PC-9 (cell line): ENCODE data around the gene GEMIN8. TPM values are rescaled to one million over a fixed set of nuclear protein-coding genes. Genes with fewer than 3 reads are reported as not detected.

ENCODE experiments used
- BruUV-seq: library from RNA; stranded (reverse); fragments of 400-500 nt; replicated peaks from 2 replicates; lab custom pipeline; 2021; lab: Mats Ljungman, UMichigan
- CTCF ChIA-PET: fragments of 300-600 bp; sonication (Branson Sonifier 250); formaldehyde crosslinking; loops from one replicate; lab custom pipeline; 2022; ENCODE audit warnings: antibody characterized with exemption; lab: Charles Lee
- POLR2A ChIA-PET: fragments of 300-600 bp; sonication (Branson Sonifier 250); formaldehyde crosslinking; loops from one replicate; lab custom pipeline; 2022; ENCODE audit warnings: antibody characterized with exemption; ENCODE audit not compliant: unreplicated experiment; lab: Charles Lee
- DNase-seq, 2 experiments: peaks; one replicate each; pipeline versions ENCODE4 v3.0.0 to v3.0.0-alpha.2; 2015 to 2022; ENCODE audit warnings: mixed read lengths in 1 of 2
- H2AFZ ChIP-seq: fragments of 200-600 bp; sonication (generic); 2 replicates; pipeline ENCODE4 v1.8.1; 2017; ENCODE audit warnings: antibody characterized with exemption
- H3F3A ChIP-seq: fragments of 200-600 bp; sonication (generic); 2 replicates; pipeline ENCODE4 v1.8.1; 2017; ENCODE audit warnings: antibody characterized with exemption, mild to moderate bottlenecking, low read depth; ENCODE audit not compliant: insufficient read depth
- H3K27ac ChIP-seq: fragments of 200-600 bp; sonication (generic); 2 replicates; pipeline ENCODE4 v1.6.1; 2016; ENCODE audit warnings: mixed run types
- H3K27me3 ChIP-seq: fragments of 200-600 bp; sonication (generic); 2 replicates; pipeline ENCODE4 v1.6.1; 2016; ENCODE audit warnings: low read depth, mixed run types; ENCODE audit not compliant: insufficient read depth
- H3K36me3 ChIP-seq: fragments of 200-600 bp; sonication (generic); 2 replicates; pipeline ENCODE4 v1.6.1; 2016; ENCODE audit warnings: low read depth, mixed run types
- H3K4me1 ChIP-seq: fragments of 200-600 bp; sonication (generic); replicated peaks from 2 replicates; pipeline ENCODE4 v1.6.1; 2016; ENCODE audit warnings: mixed run types; ENCODE audit not compliant: insufficient read depth
- H3K4me2 ChIP-seq: fragments of 200-600 bp; sonication (generic); 2 replicates; pipeline ENCODE4 v1.6.1; 2017; ENCODE audit warnings: mixed run types
- H3K4me3 ChIP-seq: fragments of 200-600 bp; sonication (generic); 2 replicates; pipeline ENCODE4 v1.6.1; 2016; ENCODE audit warnings: mixed run types
- H3K79me2 ChIP-seq: fragments of 200-600 bp; sonication (generic); 2 replicates; pipeline ENCODE4 v1.6.1; 2017; ENCODE audit warnings: low read depth, mixed run types
- H3K9me2 ChIP-seq: fragments of 200-600 bp; sonication (generic); 2 replicates; pipeline ENCODE4 v1.8.1; 2017; ENCODE audit warnings: mild to moderate bottlenecking; ENCODE audit not compliant: insufficient read depth
- H3K9me3 ChIP-seq: fragments of 200-600 bp; sonication (generic); 2 replicates; pipeline ENCODE4 v1.8.1; 2016; ENCODE audit warnings: low read depth; ENCODE audit not compliant: insufficient read depth
- H4K20me1 ChIP-seq: fragments of 200-600 bp; sonication (generic); 2 replicates; pipeline ENCODE4 v1.8.1; 2017; ENCODE audit not compliant: insufficient read depth
- CTCF ChIP-seq: fragments of 200-600 bp; sonication (generic); conservative IDR thresholded peaks from 2 replicates; pipeline ENCODE4 v1.6.1; 2017; ENCODE audit warnings: mixed run types, antibody characterized with exemption, mild to moderate bottlenecking, moderate library complexity
- EZH2 ChIP-seq: fragments of 200-600 bp; sonication (generic); IDR thresholded peaks from 2 replicates; pipeline ENCODE4 v1.8.0; 2017; ENCODE audit warnings: antibody characterized with exemption, low read depth
- intact Hi-C: fragments of 100-400 bp; cut with micrococcal nuclease; formaldehyde crosslinking; loops from one replicate; pipeline ENCODE4 v1.10.0; 2022; ENCODE audit not compliant: unreplicated experiment
- total RNA-seq: library from RNA; stranded (reverse); gene quantifications from 2 replicates; pipeline ENCODE4 v1.2.3, GENCODE V29; 2021

Gene GEMIN8
- total RNA-seq, 1 experiment from 2014 or later, result 18.8 TPM

- ChIA-PET CTCF (no interaction called here), POLR2A (no interaction called here)
- Histone ChIP-seq H3K4me1 (no peaks in the 10 kb centered on the region), H3K79me2 (no peaks in the 10 kb centered on the region), H3K36me3 (no peaks in the 10 kb centered on the region), H4K20me1 (no peaks in the 10 kb centered on the region), H3K4me2 (no peak overlapping the region), H2AFZ (no peak overlapping the region), H3K27me3 (no peaks in the 10 kb centered on the region), H3K27ac (no peak overlapping the region), H3K4me3 (no peak overlapping the region), H3F3A (no peaks in the 10 kb centered on the region), H3K9me2 (no peaks in the 10 kb centered on the region), H3K9me3 (no peaks in the 10 kb centered on the region)
- TF ChIP-seq CTCF, result no peak
- TF ChIP-seq EZH2, result no peak
- DNase-seq, result no peak
- no TSS peak for BruUV-seq
- intact Hi-C loops, result no loop called here
Measured at GRCh38 chrX:13966793-13967125, 62.9 kb downstream of the GEMIN8 start.

- no peak overlapping the region for H3K4me2 ChIP-seq
- no peaks in the 10 kb centered on the region for H3K36me3 ChIP-seq
- ChIA-PET POLR2A (no interaction called here), CTCF (no interaction called here)
- no peaks in the 10 kb centered on the region for H3F3A ChIP-seq
- H3K4me3 ChIP-seq, result no peak overlapping the region
- H2AFZ ChIP-seq, result no peak overlapping the region
- no peaks in the 10 kb centered on the region for H3K9me2 ChIP-seq
- no peaks in the 10 kb centered on the region for H3K79me2 ChIP-seq
- TF ChIP-seq CTCF, result no peak
- no peak for TF ChIP-seq EZH2
- H3K27me3 ChIP-seq, result no peaks in the 10 kb centered on the region
- no peak overlapping the region for H3K27ac ChIP-seq
- no peaks in the 10 kb centered on the region for H3K9me3 ChIP-seq
- DNase-seq, result no peak
- intact Hi-C loops, result no loop called here
- H4K20me1 ChIP-seq, result no peaks in the 10 kb centered on the region
- BruUV-seq, result no TSS peak
- H3K4me1 ChIP-seq, result no peaks in the 10 kb centered on the region
Measured at GRCh38 chrX:13966071-13966792, 63.5 kb downstream of the GEMIN8 start.

GRCh38 chrX:13965531-13965930, 64.2 kb downstream of the GEMIN8 start:
- no peak overlapping the region for H2AFZ ChIP-seq
- no peaks in the 10 kb centered on the region for H3K79me2 ChIP-seq
- ChIA-PET POLR2A (no interaction called here), CTCF (no interaction called here)
- H3K9me2 ChIP-seq, result no peaks in the 10 kb centered on the region
- H3K4me3 ChIP-seq, result no peak overlapping the region
- no peaks in the 10 kb centered on the region for H3K36me3 ChIP-seq
- no peaks in the 10 kb centered on the region for H3K9me3 ChIP-seq
- no peaks in the 10 kb centered on the region for H3K27me3 ChIP-seq
- no peaks in the 10 kb centered on the region for H4K20me1 ChIP-seq
- TF ChIP-seq CTCF, result no peak
- TF ChIP-seq EZH2, result no peak
- BruUV-seq, result no TSS peak
- H3F3A ChIP-seq, result no peaks in the 10 kb centered on the region
- no peak overlapping the region for H3K4me2 ChIP-seq
- no peaks in the 10 kb centered on the region for H3K4me1 ChIP-seq
- no peak overlapping the region for H3K27ac ChIP-seq
- DNase-seq, result no peak
- intact Hi-C loops, result no loop called here
